Measurements from ENCODE around the gene WNT11.

Gene WNT11

GRCh38 chr11:76164081-76164480 is 42.2 kb downstream of the WNT11 start:
- no peak overlapping the region for H3K27ac ChIP-seq (ENCODE audit: low read depth in 2 of 2, low read length in 2 of 2)
- H3K27me3 ChIP-seq (ENCODE audit: control insufficient read depth in 2 of 2, insufficient read depth in 2 of 2, low read length in 2 of 2) = no peaks in the 10 kb centered on the region
- peaks cover 0 to 5% of the 10 kb centered on the region in 2 donors for H3K4me1 ChIP-seq (ENCODE audit: control insufficient read depth in 2 of 2, insufficient read depth in 2 of 2, low read length in 2 of 2)
- H3K9ac ChIP-seq (ENCODE audit: low read depth in 1 of 2, low read length in 2 of 2) = no peak overlapping the region
- no peak overlapping the region for H3K4me3 ChIP-seq (ENCODE audit: low read length in 2 of 2)
- no peaks in the 10 kb centered on the region for H3K9me3 ChIP-seq (ENCODE audit: control insufficient read depth in 2 of 2, low read length in 2 of 2)
- no peaks in the 10 kb centered on the region for H3K36me3 ChIP-seq (ENCODE audit: control insufficient read depth in 2 of 2, insufficient read depth in 2 of 2, low read length in 2 of 2)

- H3K36me3 ChIP-seq (ENCODE audit: control insufficient read depth in 2 of 2, insufficient read depth in 2 of 2, low read length in 2 of 2) = no peaks in the 10 kb centered on the region
- no peak overlapping the region for H3K9ac ChIP-seq (ENCODE audit: low read depth in 1 of 2, low read length in 2 of 2)
- H3K27ac ChIP-seq (ENCODE audit: low read depth in 2 of 2, low read length in 2 of 2) = no peak overlapping the region
- H3K4me3 ChIP-seq (ENCODE audit: low read length in 2 of 2) = no peak overlapping the region
- H3K4me1 ChIP-seq (ENCODE audit: control insufficient read depth in 2 of 2, insufficient read depth in 2 of 2, low read length in 2 of 2) = peaks cover 0 to 5% of the 10 kb centered on the region in 2 donors
- no peaks in the 10 kb centered on the region for H3K27me3 ChIP-seq (ENCODE audit: control insufficient read depth in 2 of 2, insufficient read depth in 2 of 2, low read length in 2 of 2)
- no peaks in the 10 kb centered on the region for H3K9me3 ChIP-seq (ENCODE audit: control insufficient read depth in 2 of 2, low read length in 2 of 2)
Measured at GRCh38 chr11:76163289-76163880, 42.9 kb downstream of the WNT11 start.

GRCh38 chr11:76162336-76163288 is 43.7 kb downstream of the WNT11 start:
- Histone ChIP-seq H3K9ac (ENCODE audit: low read depth in 1 of 2, low read length in 2 of 2) (no peak overlapping the region), H3K36me3 (ENCODE audit: control insufficient read depth in 2 of 2, insufficient read depth in 2 of 2, low read length in 2 of 2) (no peaks in the 10 kb centered on the region), H3K4me1 (ENCODE audit: control insufficient read depth in 2 of 2, insufficient read depth in 2 of 2, low read length in 2 of 2) (peaks cover 0 to 5% of the 10 kb centered on the region in 2 donors), H3K4me3 (ENCODE audit: low read length in 2 of 2) (no peak overlapping the region), H3K27ac (ENCODE audit: low read depth in 2 of 2, low read length in 2 of 2) (no peak overlapping the region), H3K27me3 (ENCODE audit: control insufficient read depth in 2 of 2, insufficient read depth in 2 of 2, low read length in 2 of 2) (no peaks in the 10 kb centered on the region), H3K9me3 (ENCODE audit: control insufficient read depth in 2 of 2, low read length in 2 of 2) (no peaks in the 10 kb centered on the region)

- H3K9ac ChIP-seq (ENCODE audit: low read depth in 1 of 2, low read length in 2 of 2) = no peak overlapping the region
- no peaks in the 10 kb centered on the region for H3K27me3 ChIP-seq (ENCODE audit: control insufficient read depth in 2 of 2, insufficient read depth in 2 of 2, low read length in 2 of 2)
- no peaks in the 10 kb centered on the region for H3K36me3 ChIP-seq (ENCODE audit: control insufficient read depth in 2 of 2, insufficient read depth in 2 of 2, low read length in 2 of 2)
- H3K27ac ChIP-seq (ENCODE audit: low read depth in 2 of 2, low read length in 2 of 2) = no peak overlapping the region
- no peaks in the 10 kb centered on the region for H3K9me3 ChIP-seq (ENCODE audit: control insufficient read depth in 2 of 2, low read length in 2 of 2)
- H3K4me1 ChIP-seq (ENCODE audit: control insufficient read depth in 2 of 2, insufficient read depth in 2 of 2, low read length in 2 of 2) = peaks cover 0 to 5% of the 10 kb centered on the region in 2 donors
- H3K4me3 ChIP-seq (ENCODE audit: low read length in 2 of 2) = no peak overlapping the region
Measured at GRCh38 chr11:76161261-76161961, 44.9 kb downstream of the WNT11 start.

- H3K4me3 ChIP-seq (ENCODE audit: low read length in 2 of 2) = no peak overlapping the region
- H3K36me3 ChIP-seq (ENCODE audit: control insufficient read depth in 2 of 2, insufficient read depth in 2 of 2, low read length in 2 of 2) = no peaks in the 10 kb centered on the region
Measured at GRCh38 chr11:76160856-76161255, 45.4 kb downstream of the WNT11 start.

GRCh38 chr11:76159983-76160661 is 46.2 kb downstream of the WNT11 start:
- H3K27me3 ChIP-seq (ENCODE audit: control insufficient read depth in 2 of 2, insufficient read depth in 2 of 2, low read length in 2 of 2) = no peaks in the 10 kb centered on the region
- H3K4me3 ChIP-seq (ENCODE audit: low read length in 2 of 2) = no peak overlapping the region
- H3K27ac ChIP-seq (ENCODE audit: low read depth in 2 of 2, low read length in 2 of 2) = no peak overlapping the region
- H3K9me3 ChIP-seq (ENCODE audit: control insufficient read depth in 2 of 2, low read length in 2 of 2) = no peaks in the 10 kb centered on the region
- H3K4me1 ChIP-seq (ENCODE audit: control insufficient read depth in 2 of 2, insufficient read depth in 2 of 2, low read length in 2 of 2) = peaks cover 0 to 5% of the 10 kb centered on the region in 2 donors
- no peak overlapping the region for H3K9ac ChIP-seq (ENCODE audit: low read depth in 1 of 2, low read length in 2 of 2)
- no peaks in the 10 kb centered on the region for H3K36me3 ChIP-seq (ENCODE audit: control insufficient read depth in 2 of 2, insufficient read depth in 2 of 2, low read length in 2 of 2)

More at GRCh38 chr11:76160856-76161255, 45.4 kb downstream of the WNT11 start:
- no peak overlapping the region for H3K27ac ChIP-seq (ENCODE audit: low read depth in 2 of 2, low read length in 2 of 2)
- H3K4me1 ChIP-seq (ENCODE audit: control insufficient read depth in 2 of 2, insufficient read depth in 2 of 2, low read length in 2 of 2) = peaks cover 0 to 5% of the 10 kb centered on the region in 2 donors
- no peak overlapping the region for H3K9ac ChIP-seq (ENCODE audit: low read depth in 1 of 2, low read length in 2 of 2)
- no peaks in the 10 kb centered on the region for H3K27me3 ChIP-seq (ENCODE audit: control insufficient read depth in 2 of 2, insufficient read depth in 2 of 2, low read length in 2 of 2)
- H3K9me3 ChIP-seq (ENCODE audit: control insufficient read depth in 2 of 2, low read length in 2 of 2) = no peaks in the 10 kb centered on the region

GRCh38 chr11:76159303-76159937 is 46.9 kb downstream of the WNT11 start:
- Histone ChIP-seq H3K27me3 (ENCODE audit: control insufficient read depth in 2 of 2, insufficient read depth in 2 of 2, low read length in 2 of 2) (no peaks in the 10 kb centered on the region), H3K4me3 (ENCODE audit: low read length in 2 of 2) (no peak overlapping the region), H3K36me3 (ENCODE audit: control insufficient read depth in 2 of 2, insufficient read depth in 2 of 2, low read length in 2 of 2) (no peaks in the 10 kb centered on the region), H3K9ac (ENCODE audit: low read depth in 1 of 2, low read length in 2 of 2) (no peak overlapping the region), H3K4me1 (ENCODE audit: control insufficient read depth in 2 of 2, insufficient read depth in 2 of 2, low read length in 2 of 2) (peaks cover 0 to 5% of the 10 kb centered on the region in 2 donors), H3K27ac (ENCODE audit: low read depth in 2 of 2, low read length in 2 of 2) (no peak overlapping the region), H3K9me3 (ENCODE audit: control insufficient read depth in 2 of 2, low read length in 2 of 2) (no peaks in the 10 kb centered on the region)

GRCh38 chr11:76158394-76159302 is 47.7 kb downstream of the WNT11 start:
- no peaks in the 10 kb centered on the region for H3K27me3 ChIP-seq (ENCODE audit: control insufficient read depth in 2 of 2, insufficient read depth in 2 of 2, low read length in 2 of 2)
- no peaks in the 10 kb centered on the region for H3K9me3 ChIP-seq (ENCODE audit: control insufficient read depth in 2 of 2, low read length in 2 of 2)
- no peak overlapping the region for H3K27ac ChIP-seq (ENCODE audit: low read depth in 2 of 2, low read length in 2 of 2)
- H3K36me3 ChIP-seq (ENCODE audit: control insufficient read depth in 2 of 2, insufficient read depth in 2 of 2, low read length in 2 of 2) = no peaks in the 10 kb centered on the region
- no peak overlapping the region for H3K9ac ChIP-seq (ENCODE audit: low read depth in 1 of 2, low read length in 2 of 2)
- H3K4me3 ChIP-seq (ENCODE audit: low read length in 2 of 2) = no peak overlapping the region
- H3K4me1 ChIP-seq (ENCODE audit: control insufficient read depth in 2 of 2, insufficient read depth in 2 of 2, low read length in 2 of 2) = peaks cover 0 to 6% of the 10 kb centered on the region in 2 donors

GRCh38 chr11:76157891-76158290 is 48.4 kb downstream of the WNT11 start:
- Histone ChIP-seq H3K9ac (ENCODE audit: low read depth in 1 of 2, low read length in 2 of 2) (no peak overlapping the region), H3K4me1 (ENCODE audit: control insufficient read depth in 2 of 2, insufficient read depth in 2 of 2, low read length in 2 of 2) (peaks cover 0 to 14% of the 10 kb centered on the region in 2 donors), H3K36me3 (ENCODE audit: control insufficient read depth in 2 of 2, insufficient read depth in 2 of 2, low read length in 2 of 2) (no peaks in the 10 kb centered on the region), H3K4me3 (ENCODE audit: low read length in 2 of 2) (no peak overlapping the region), H3K27ac (ENCODE audit: low read depth in 2 of 2, low read length in 2 of 2) (no peak overlapping the region), H3K9me3 (ENCODE audit: control insufficient read depth in 2 of 2, low read length in 2 of 2) (no peaks in the 10 kb centered on the region), H3K27me3 (ENCODE audit: control insufficient read depth in 2 of 2, insufficient read depth in 2 of 2, low read length in 2 of 2) (no peaks in the 10 kb centered on the region)
